GM19099 (cell line): Measurements from ENCODE around the gene ADCYAP1R1.

ENCODE experiments used
- POLR2A ChIP-seq: IDR thresholded peaks from 3 replicates; pipeline ENCODE4 v1.6.1; 2011; ENCODE audit warnings: low read depth; ENCODE audit not compliant: insufficient read length; ENCODE audit errors: extremely low read depth

The ADCYAP1R1 gene

GRCh38 chr7:31082017-31082416 is 29.9 kb downstream of the ADCYAP1R1 start:
- TF ChIP-seq POLR2A = no peak

- TF ChIP-seq POLR2A = no peak
Observed at GRCh38 chr7:31082447-31082846, 30.3 kb downstream of the ADCYAP1R1 start.

- no peak for TF ChIP-seq POLR2A
Observed at GRCh38 chr7:31083210-31083786, 31.2 kb downstream of the ADCYAP1R1 start.

- no peak for TF ChIP-seq POLR2A
Observed at GRCh38 chr7:31084226-31084625, 32.1 kb downstream of the ADCYAP1R1 start.

GRCh38 chr7:31087351-31087750 is 35.2 kb downstream of the ADCYAP1R1 start:
- TF ChIP-seq POLR2A = no peak

GRCh38 chr7:31091924-31092434 is 39.9 kb downstream of the ADCYAP1R1 start:
- no peak for TF ChIP-seq POLR2A

GRCh38 chr7:31092606-31093005 is 40.5 kb downstream of the ADCYAP1R1 start:
- no peak for TF ChIP-seq POLR2A

GRCh38 chr7:31093282-31093681 is 41.2 kb downstream of the ADCYAP1R1 start:
- TF ChIP-seq POLR2A = no peak

GRCh38 chr7:31094271-31094670 is 42.2 kb downstream of the ADCYAP1R1 start:
- TF ChIP-seq POLR2A = no peak

GRCh38 chr7:31095286-31096197 is 43.4 kb downstream of the ADCYAP1R1 start:
- no peak for TF ChIP-seq POLR2A

- no peak for TF ChIP-seq POLR2A
Observed at GRCh38 chr7:31096198-31096876, 44.2 kb downstream of the ADCYAP1R1 start.

GRCh38 chr7:31096877-31097258 is 44.8 kb downstream of the ADCYAP1R1 start:
- TF ChIP-seq POLR2A = no peak

- TF ChIP-seq POLR2A = no peak
Observed at GRCh38 chr7:31098642-31099360, 46.7 kb downstream of the ADCYAP1R1 start.

- no peak for TF ChIP-seq POLR2A
Observed at GRCh38 chr7:31099451-31100444, 47.6 kb downstream of the ADCYAP1R1 start.
